HG03575 (cell line): ENCODE data around the gene ZNF579.

Source experiments
- ATAC-seq: cut with Tn5 transposase; IDR thresholded peaks from one replicate; pipeline ENCODE4 v1.9.1; 2021; ENCODE audit not compliant: unreplicated experiment, insufficient number of reproducible peaks, low FRiP score; ENCODE audit errors: extremely low read depth

ZNF579 gene

GRCh38 chr19:55613930-55614710 lies 33.5 kb upstream of the ZNF579 start:
- no peak for ATAC-seq

- no peak for ATAC-seq
Observed at GRCh38 chr19:55613396-55613795, 32.7 kb upstream of the ZNF579 start.

- no peak for ATAC-seq
Observed at GRCh38 chr19:55611983-55612645, 31.5 kb upstream of the ZNF579 start.

GRCh38 chr19:55611300-55611982 lies 30.8 kb upstream of the ZNF579 start:
- no peak for ATAC-seq

- no peak for ATAC-seq
Observed at GRCh38 chr19:55609326-55609725, 28.7 kb upstream of the ZNF579 start.

GRCh38 chr19:55606817-55607216 lies 26.2 kb upstream of the ZNF579 start:
- ATAC-seq, result no peak

- no peak for ATAC-seq
Observed at GRCh38 chr19:55606471-55606787, 25.8 kb upstream of the ZNF579 start.

- no peak for ATAC-seq
Observed at GRCh38 chr19:55605637-55606470, 25.2 kb upstream of the ZNF579 start, which contains the start of gene ZNF865. ZNF865 (plus strand) TSS chr19:55605647; CDS start chr19:55613619, 7,972 bp downstream.

GRCh38 chr19:55605207-55605636 lies 24.6 kb upstream of the ZNF579 start:
- no peak for ATAC-seq

- no peak for ATAC-seq
Observed at GRCh38 chr19:55603581-55604292, 23.1 kb upstream of the ZNF579 start.

GRCh38 chr19:55603115-55603514 lies 22.5 kb upstream of the ZNF579 start:
- no peak for ATAC-seq

- ATAC-seq, result no peak
Observed at GRCh38 chr19:55602104-55603001, 21.7 kb upstream of the ZNF579 start.

GRCh38 chr19:55601084-55601483 lies 20.4 kb upstream of the ZNF579 start:
- no peak for ATAC-seq

- no peak for ATAC-seq
Observed at GRCh38 chr19:55600662-55601028, 20.0 kb upstream of the ZNF579 start.

- no peak for ATAC-seq
Observed at GRCh38 chr19:55599842-55600661, 19.4 kb upstream of the ZNF579 start, which contains the start of gene ZNF524. ZNF524 (plus strand) TSS chr19:55600288; CDS start chr19:55602113, 1,825 bp downstream.

GRCh38 chr19:55599468-55599841 lies 18.8 kb upstream of the ZNF579 start, which contains the start of gene FIZ1:
FIZ1 (minus strand) TSS chr19:55599517; CDS start chr19:55597865, 1,652 bp downstream.
- no peak for ATAC-seq
